SJCRH30 (cell line): Measurements from ENCODE around the gene TLE2. TPM values are rescaled to one million over a fixed set of nuclear protein-coding genes. Genes with fewer than 3 reads are reported as not detected.
"Not testable (repeated sequence)": the region's sequence is repeated elsewhere in the genome, so short reads cannot be mapped to it uniquely, and the experiment has no call there.

Experiments used
- DNase-seq, 2 experiments: peaks; one replicate each; pipeline ENCODE4 v3.0.0-alpha.2; 2015 to 2020
- H3K27ac ChIP-seq: fragments of 250-450 bp; sonication (Bioruptor Pico); 2 replicates; pipeline ENCODE4 v1.5.1; 2020; ENCODE audit warnings: mild to moderate bottlenecking, moderate library complexity
- H3K27me3 ChIP-seq: fragments of 250-450 bp; sonication (Bioruptor Pico); 2 replicates; pipeline ENCODE4 v1.5.1; 2020; ENCODE audit warnings: mild to moderate bottlenecking, moderate library complexity
- H3K36me3 ChIP-seq: fragments of 250-450 bp; sonication (Bioruptor Pico); 2 replicates; pipeline ENCODE4 v1.5.1; 2020; ENCODE audit warnings: mild to moderate bottlenecking, moderate library complexity
- H3K4me1 ChIP-seq: fragments of 250-450 bp; sonication (Bioruptor Pico); 2 replicates; pipeline ENCODE4 v1.5.1; 2020; ENCODE audit warnings: mild to moderate bottlenecking, moderate library complexity
- H3K4me3 ChIP-seq: fragments of 250-450 bp; sonication (Bioruptor Pico); 2 replicates; pipeline ENCODE4 v1.5.1; 2020; ENCODE audit warnings: mild to moderate bottlenecking, moderate library complexity
- H3K9me3 ChIP-seq: fragments of 250-450 bp; sonication (Bioruptor Pico); replicated peaks from 2 replicates; pipeline ENCODE4 v1.5.1; 2020; ENCODE audit warnings: mild to moderate bottlenecking, moderate library complexity
- total RNA-seq: library from RNA; depleted of rRNA; stranded (reverse); fragments of >200 nt; shearing (Covaris generic); gene quantifications from 2 replicates; pipeline ENCODE4 v1.2.3, GENCODE V29; 2014

Gene TLE2
- total RNA-seq, 1 experiment from 2014 or later, result 4.7 TPM

DNA sequence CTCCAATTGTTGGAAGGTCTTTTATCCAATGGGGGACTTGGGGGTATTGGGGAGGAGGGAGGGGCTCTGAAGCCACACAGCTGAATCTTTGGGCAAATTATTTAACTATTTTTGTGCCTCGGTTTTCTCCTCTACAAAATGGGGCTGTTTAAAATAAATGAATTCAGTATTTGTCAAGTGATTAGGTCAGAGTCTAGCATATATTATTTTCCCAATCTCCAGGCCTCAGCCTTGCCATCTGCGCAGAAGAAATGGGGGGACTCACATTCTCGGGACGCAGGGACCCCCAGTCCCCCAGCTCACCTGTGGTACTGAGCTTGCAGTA lies 31.7 kb upstream of the TLE2 start:
- no peak overlapping the region for H3K27ac ChIP-seq
- peaks cover 5% of the 10 kb centered on the region for H3K4me1 ChIP-seq
- no peaks in the 10 kb centered on the region for H3K9me3 ChIP-seq
- H3K36me3 ChIP-seq, result peaks cover 31% of the 10 kb centered on the region
- no peaks in the 10 kb centered on the region for H3K27me3 ChIP-seq
- peak overlapping the region; percentile 97 for H3K4me3 ChIP-seq
- no peak for DNase-seq

DNA sequence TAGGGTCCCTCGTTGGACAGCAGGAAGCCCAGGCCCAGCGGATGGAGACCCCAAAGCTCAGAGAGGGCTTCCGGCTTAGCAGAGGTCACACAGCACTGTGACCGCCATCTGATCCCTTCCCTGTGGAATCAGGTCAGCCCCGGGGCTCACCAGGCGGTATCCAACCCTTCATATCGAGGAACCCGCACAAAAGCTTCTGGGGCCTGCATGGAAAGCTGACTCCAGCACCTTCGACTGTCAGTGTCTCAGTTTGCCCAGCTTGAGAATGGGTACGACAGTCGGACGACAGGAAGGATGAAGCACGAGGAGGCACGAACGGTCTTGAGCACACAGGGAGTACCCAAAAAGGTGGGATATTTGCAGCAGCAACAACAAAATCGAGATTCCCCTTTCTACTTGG lies 30.6 kb upstream of the TLE2 start:
- Histone ChIP-seq H3K4me1 (no peaks in the 10 kb centered on the region; the same call in 1 of the 2 replicates), H3K9me3 (no peaks in the 10 kb centered on the region), H3K4me3 (no peak overlapping the region), H3K27ac (no peak overlapping the region), H3K27me3 (no peaks in the 10 kb centered on the region), H3K36me3 (peaks cover 42% of the 10 kb centered on the region)
- DNase-seq, result no peak

DNA sequence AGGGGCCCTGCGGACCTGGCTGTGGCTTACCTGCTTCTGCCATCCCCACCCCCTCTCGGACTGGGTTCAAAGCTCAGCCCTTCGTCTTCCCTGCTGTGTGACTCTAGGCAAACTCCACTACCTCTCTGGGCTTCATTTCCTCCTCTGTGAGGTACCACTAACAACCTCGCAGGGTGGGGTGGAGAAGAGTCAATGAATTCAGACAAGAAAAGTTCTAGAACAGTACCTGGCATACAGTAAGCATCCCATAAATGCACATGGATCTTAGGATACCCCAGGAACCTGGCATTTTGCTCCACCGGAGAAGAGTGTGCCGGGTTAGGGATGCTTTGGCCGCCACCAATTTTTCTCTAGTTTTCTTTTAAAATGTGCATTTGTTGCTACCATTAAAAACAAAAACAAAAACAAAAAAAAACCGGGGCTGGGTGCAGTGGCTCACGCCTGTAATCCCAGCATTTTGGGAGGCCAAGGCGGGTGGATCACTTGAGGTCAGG lies 29.8 kb upstream of the TLE2 start:
- no peak for DNase-seq
- no peak overlapping the region for H3K27ac ChIP-seq
- H3K27me3 ChIP-seq, result no peaks in the 10 kb centered on the region
- H3K36me3 ChIP-seq, result peaks cover 49% of the 10 kb centered on the region
- H3K9me3 ChIP-seq, result no peaks in the 10 kb centered on the region
- H3K4me3 ChIP-seq, result no peak overlapping the region
- H3K4me1 ChIP-seq, result no peaks in the 10 kb centered on the region; the same call in 1 of the 2 replicates

DNA sequence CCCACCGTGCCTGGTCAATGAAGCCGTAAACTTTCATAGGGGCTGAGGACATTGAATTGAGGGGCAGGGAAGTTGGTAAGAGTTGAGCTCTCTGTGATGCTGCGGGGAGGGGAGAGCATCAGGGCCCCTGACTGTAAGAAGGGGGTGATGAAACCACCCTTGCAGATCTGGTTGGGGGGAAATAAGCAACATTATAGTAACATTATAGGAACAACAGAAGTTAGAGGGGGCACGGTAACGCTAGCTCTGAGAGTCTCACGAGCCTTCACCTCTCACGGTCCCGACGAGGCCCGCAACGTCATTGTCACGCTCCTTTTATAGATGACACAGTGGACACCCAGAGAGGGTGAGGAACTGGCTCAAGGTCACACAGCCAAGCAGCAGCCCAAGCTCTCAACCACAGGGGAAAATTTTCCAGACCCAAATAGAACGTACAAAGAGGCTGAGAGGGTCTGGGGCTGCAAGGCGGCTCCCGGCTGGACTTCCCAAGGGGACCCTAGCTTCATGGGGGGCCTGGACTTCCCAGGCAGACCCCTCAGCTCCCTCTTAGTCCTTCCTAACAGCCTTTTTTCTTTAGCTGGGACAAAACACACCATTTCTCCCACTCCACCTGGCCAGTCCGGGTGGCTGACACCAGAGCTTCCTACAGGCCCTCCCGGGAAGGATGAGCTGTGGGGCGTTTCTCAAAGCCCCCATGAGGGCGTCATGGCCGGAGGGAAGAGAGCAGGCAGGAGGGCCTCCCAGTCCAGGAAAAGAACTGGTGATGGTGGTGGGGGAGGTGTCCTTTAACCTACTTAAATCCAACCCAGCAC lies 29.1 kb upstream of the TLE2 start:
- Histone ChIP-seq H3K27ac (no peak overlapping the region), H3K4me3 (no peak overlapping the region), H3K27me3 (no peaks in the 10 kb centered on the region), H3K36me3 (peaks cover 51% of the 10 kb centered on the region), H3K4me1 (no peaks in the 10 kb centered on the region; the same call in 1 of the 2 replicates), H3K9me3 (no peaks in the 10 kb centered on the region)
- no peak for DNase-seq

DNA sequence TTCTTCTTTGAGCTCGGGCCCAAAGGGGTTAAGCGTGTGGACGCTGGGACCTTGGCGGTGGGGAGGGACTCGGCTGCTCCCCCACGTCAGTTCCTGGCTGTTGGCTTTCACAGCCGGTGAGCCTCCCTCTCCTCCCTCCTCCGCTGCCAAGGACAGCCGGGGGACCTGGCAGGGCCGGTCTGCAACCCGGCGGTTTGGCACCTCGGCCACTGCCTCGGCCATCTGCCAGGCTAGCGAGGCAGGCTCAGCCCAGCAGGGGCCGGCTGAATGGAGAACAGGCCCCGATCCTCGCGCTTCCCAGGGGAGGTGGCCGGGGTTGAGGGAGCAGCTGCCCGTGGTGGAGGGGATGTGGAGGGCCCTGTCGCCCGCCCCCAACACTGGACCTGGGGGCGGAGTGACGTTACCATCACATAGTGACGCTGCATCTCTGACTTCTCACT lies 28.2 kb upstream of the TLE2 start:
- DNase-seq, result peak in 1 of 2 experiments; percentile 41
- H3K9me3 ChIP-seq, result no peaks in the 10 kb centered on the region
- no peaks in the 10 kb centered on the region for H3K27me3 ChIP-seq
- H3K4me1 ChIP-seq, result no peaks in the 10 kb centered on the region; the same call in 1 of the 2 replicates
- H3K4me3 ChIP-seq, result no peak overlapping the region
- H3K27ac ChIP-seq, result no peak overlapping the region
- H3K36me3 ChIP-seq, result peaks cover 55% of the 10 kb centered on the region

DNA sequence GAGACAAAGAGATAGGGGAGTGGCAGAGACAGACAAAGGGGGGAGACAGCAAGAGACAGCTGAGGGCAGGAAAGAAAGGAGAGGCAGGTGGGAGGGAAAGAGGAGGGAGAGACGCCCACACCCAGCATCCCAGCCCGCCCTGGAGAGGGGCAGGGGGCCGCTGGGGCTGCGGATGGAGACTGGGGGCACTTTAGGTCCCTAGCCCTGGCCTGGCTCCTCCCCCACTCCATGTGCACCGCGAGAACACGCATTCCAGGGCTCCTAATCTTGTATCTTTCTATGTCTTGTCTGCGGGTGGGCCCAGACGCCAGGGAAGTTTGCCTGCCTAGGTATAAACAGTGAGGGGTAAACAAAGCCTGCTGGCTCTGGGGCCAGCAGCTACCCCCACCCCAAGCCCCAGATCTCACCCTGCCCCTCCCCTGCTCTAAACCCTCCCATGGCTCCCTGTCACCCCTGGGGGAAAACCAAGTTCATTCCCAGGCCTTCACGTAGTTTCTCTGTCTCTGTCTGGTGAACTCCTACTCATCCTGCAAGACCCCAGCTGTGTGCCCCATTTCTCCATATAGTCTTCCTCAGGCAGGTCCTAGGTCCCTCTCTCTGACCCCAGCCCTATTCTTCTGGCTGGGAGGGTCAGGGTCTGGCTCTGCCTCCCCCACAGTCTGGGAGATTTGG lies 27.5 kb upstream of the TLE2 start:
- Histone ChIP-seq H3K4me1 (no peaks in the 10 kb centered on the region; the same call in 1 of the 2 replicates), H3K4me3 (no peak overlapping the region), H3K27ac (no peak overlapping the region), H3K36me3 (peaks cover 55% of the 10 kb centered on the region), H3K27me3 (no peaks in the 10 kb centered on the region), H3K9me3 (no peaks in the 10 kb centered on the region)
- DNase-seq, result peak; percentile 42 to 48

DNA sequence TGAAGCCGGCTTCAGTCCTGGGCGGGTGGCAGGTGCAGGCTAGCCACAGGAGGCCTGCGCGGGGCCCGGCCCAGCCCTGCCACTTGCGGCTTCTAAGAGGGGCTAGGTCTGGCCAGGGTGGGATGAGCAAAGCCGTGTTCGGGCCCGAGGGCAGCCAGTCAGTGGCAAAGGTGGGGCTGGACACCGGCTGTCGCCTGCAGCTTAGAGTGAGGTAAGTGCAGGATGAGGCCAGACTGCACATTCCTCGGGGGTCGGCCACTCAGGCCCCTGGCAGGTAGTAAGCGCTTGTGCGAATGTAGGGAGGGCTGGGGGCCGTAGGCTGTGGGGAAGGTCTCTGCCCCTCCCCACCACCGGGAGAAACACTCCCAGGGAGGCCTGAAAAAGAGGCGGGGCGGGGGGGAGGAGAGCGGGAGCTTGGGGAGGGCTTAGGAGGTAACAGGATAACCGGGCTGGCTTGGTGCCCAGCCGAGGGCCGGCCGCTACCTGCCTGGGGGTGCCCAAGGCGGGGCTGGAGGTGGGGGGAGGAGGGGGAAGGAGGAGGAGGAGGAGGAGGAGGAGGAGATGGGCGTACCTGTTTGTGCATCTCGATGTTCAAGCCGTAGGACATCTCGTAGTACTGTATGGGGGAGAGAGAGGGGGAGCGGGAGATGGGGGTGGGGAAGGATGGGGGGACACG lies 26.8 kb upstream of the TLE2 start:
- H3K4me3 ChIP-seq, result no peak overlapping the region
- peak; percentile 55 to 62 for DNase-seq
- no peaks in the 10 kb centered on the region; the same call in 1 of the 2 replicates for H3K4me1 ChIP-seq
- H3K9me3 ChIP-seq, result no peaks in the 10 kb centered on the region
- no peak overlapping the region for H3K27ac ChIP-seq
- no peaks in the 10 kb centered on the region for H3K27me3 ChIP-seq
- H3K36me3 ChIP-seq, result peaks cover 55% of the 10 kb centered on the region

DNA sequence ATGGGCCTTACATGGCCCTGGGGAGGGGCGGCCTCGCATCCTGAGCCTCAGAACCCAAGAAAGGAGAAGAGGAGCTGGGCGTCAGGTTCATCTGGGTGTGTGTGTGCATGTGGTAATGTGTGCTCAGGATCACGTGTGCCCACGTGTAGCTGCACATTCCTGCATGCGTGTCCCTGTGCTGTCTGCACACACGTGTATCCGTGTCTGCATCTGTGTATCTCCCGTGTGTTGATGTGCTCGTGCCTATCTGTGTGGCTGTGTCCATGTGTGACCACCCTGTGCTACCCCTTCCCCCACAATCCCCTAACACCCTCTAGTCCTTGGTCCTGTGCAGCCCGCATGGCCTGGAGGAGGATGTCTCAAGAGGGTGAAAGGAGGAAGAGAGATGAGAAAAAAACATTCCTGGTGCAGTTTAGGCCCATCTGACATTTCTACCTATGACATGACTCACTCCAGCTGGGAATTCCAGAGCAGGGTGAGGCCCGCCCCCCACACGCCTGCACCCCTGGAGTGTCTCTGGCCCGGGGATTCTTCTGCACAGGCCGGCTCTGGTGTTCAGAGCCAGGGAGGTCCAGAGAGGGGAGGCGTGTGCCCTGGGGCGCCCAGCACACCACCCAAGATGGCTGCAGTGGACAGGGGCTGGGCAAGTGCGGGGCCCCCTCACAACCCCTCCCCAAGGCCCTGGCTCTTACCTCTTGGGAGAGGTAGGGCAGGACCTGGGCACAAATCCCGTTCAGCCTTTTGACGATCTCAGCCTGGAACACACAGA lies 26.1 kb upstream of the TLE2 start:
- Histone ChIP-seq H3K27ac (no peak overlapping the region), H3K27me3 (no peaks in the 10 kb centered on the region), H3K36me3 (peaks cover 52% of the 10 kb centered on the region), H3K4me3 (no peak overlapping the region), H3K4me1 (no peaks in the 10 kb centered on the region; the same call in 1 of the 2 replicates), H3K9me3 (no peaks in the 10 kb centered on the region)
- DNase-seq, result no peak

DNA sequence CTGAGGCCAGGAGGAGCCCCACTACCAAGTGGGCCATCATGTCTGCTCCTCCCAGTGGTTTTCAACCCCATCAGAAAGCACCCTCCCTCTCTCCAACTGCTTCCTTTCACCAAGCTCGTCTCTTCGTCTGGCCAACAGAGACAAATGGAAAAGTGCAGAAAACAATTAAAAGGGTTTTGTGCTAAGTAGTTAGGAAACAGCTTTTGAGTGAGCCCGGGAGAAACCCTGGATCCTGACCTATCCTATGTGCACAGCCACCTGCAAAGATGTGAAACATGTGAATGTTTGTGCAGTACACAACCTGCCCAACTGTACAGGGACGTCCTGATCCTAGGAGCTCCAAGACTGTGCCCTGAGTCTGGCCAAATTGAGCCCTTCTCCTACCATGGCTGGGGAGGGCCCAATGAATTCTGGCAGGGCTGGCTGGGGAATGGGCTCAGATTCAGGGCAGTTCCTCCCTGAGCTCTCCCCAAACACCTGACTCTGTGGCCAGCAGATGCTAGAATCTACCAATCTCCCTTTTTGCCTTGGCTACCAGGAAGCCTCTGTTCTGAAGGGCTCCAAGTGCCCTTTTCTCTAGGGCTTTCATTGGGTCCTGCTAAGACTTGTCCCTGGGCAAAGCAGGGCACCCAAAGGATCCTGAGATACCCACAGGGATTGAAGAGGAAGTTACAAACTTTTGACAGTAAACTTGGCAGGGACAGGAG lies 25.3 kb upstream of the TLE2 start:
- peaks cover 46% of the 10 kb centered on the region for H3K36me3 ChIP-seq
- H3K9me3 ChIP-seq, result no peaks in the 10 kb centered on the region
- no peaks in the 10 kb centered on the region for H3K27me3 ChIP-seq
- H3K4me3 ChIP-seq, result no peak overlapping the region
- no peak for DNase-seq
- no peaks in the 10 kb centered on the region; the same call in 1 of the 2 replicates for H3K4me1 ChIP-seq
- no peak overlapping the region for H3K27ac ChIP-seq

DNA sequence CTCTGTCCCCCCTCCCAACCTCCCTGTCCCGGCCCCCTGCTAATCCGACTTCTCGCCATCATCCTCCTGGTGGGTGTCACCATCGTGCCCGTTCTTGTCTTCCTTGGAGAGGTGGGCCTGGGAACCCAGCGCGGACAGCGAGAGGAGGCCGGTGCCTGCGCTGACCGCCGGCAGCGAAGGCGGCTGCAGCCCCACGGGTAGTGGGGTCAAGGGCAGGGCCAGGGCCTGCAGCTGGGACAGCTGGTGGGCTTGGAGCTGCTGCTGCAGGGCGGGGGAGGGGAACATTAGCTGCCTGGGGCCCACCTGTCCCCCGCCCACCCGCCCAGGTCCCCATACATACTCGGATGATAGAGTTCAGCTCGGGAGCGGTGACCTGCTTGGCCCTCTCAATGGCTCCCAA lies 24.7 kb upstream of the TLE2 start:
- no peaks in the 10 kb centered on the region; the same call in 1 of the 2 replicates for H3K4me1 ChIP-seq
- H3K36me3 ChIP-seq, result peaks cover 41% of the 10 kb centered on the region
- no peak for DNase-seq

DNA sequence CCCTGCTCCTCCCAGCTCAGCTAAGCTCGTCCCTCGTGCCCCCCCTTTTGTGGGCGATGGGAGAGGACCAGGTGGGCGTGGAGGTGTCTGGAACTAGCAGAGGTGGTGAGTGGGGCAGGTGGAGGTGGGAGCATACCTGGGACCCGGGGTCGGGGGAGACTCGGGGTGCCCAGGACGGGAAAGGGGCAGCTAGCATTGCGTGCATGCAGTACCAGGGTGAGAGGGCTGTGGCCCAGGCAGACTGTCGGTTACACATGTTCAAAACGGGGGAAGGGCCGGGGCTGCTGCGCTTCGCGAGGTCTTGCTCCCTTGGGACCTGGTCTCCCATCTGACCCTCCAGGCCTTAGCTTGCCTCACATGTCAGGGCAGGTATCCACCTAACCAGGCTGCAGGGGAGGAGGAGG lies 24.1 kb upstream of the TLE2 start:
- Histone ChIP-seq H3K4me1 (no peaks in the 10 kb centered on the region; the same call in 1 of the 2 replicates), H3K27me3 (no peaks in the 10 kb centered on the region), H3K27ac (no peak overlapping the region), H3K36me3 (peaks cover 37% of the 10 kb centered on the region), H3K4me3 (no peak overlapping the region), H3K9me3 (no peaks in the 10 kb centered on the region)
- DNase-seq, result no peak

More for the DNA sequence above, 24.7 kb upstream of the TLE2 start:
- Histone ChIP-seq H3K27ac (no peak overlapping the region), H3K27me3 (no peaks in the 10 kb centered on the region), H3K9me3 (no peaks in the 10 kb centered on the region), H3K4me3 (no peak overlapping the region)

DNA sequence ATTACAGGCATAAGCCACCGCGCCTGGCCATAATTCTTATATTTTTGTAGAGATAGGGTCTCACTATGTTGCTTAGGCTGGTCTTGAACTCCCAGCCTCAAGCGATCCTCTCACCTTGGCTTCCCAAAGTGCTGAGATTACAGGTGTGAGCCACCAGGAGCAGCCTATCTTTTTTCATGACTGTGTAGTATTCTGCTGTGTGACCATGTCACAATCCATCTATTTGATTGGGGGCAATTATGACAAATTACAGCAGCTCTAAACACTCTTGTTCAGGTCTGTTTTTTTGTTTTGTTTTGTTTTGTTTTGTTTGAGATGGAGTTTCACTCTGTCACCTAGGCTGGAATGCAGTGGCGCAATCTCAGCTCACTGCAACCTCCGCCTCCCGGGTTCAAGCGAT lies 20.9 kb upstream of the TLE2 start:
- not testable (repeated sequence) for H3K4me1 ChIP-seq, DNase-seq, H3K4me3 ChIP-seq, H3K9me3 ChIP-seq, H3K27ac ChIP-seq
- Histone ChIP-seq H3K27me3 (peaks cover 16% of the 10 kb centered on the region), H3K36me3 (peaks cover 17% of the 10 kb centered on the region)

DNA sequence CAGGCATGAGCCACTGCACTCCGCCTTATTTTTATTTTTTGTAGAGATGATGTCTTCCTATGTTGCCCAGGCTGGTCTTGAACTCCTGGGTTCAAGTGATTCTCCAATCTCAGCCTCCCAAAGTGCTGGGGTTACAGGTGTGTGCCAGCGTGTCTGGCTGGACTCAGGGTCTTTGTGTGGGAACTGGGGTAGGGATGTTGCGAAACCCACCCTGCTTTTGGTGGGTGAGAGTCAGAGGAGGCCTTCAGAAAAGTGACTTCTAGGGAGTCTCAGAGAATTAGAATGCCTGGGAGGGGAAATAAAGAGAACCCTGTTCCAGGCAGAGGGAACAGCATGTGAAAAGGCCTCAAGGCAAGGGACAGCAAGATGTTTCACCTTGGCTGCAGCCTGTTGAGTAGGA lies 20.0 kb upstream of the TLE2 start:
- Histone ChIP-seq H3K27ac (no peak overlapping the region), H3K36me3 (peaks cover 7% of the 10 kb centered on the region), H3K9me3 (no peaks in the 10 kb centered on the region), H3K4me3 (no peak overlapping the region), H3K27me3 (peaks cover 22% of the 10 kb centered on the region), H3K4me1 (peaks cover 6% of the 10 kb centered on the region; the same call in 1 of the 2 replicates)
- DNase-seq, result no peak

DNA sequence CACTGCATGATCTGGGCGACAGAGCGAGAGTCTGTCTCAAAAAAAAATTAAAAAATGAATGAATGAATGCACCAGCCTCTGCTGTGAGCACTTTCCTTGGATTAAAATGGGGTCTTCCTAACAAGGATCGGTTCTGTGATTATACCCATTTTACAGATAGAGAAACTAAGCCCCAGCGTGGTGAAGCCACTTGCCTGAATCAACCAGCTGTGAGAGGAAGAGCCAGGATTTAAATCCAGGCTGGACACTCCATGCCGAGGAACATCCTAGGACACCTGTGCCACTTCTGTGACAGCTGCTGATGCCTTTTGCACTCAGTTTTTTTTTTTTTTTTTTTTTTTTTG lies 19.1 kb upstream of the TLE2 start:
- peak in 1 of 2 experiments; percentile 50 for DNase-seq
- Histone ChIP-seq H3K9me3 (no peaks in the 10 kb centered on the region), H3K4me3 (no peak overlapping the region), H3K4me1 (peaks cover 6% of the 10 kb centered on the region; the same call in 1 of the 2 replicates), H3K27me3 (peaks cover 22% of the 10 kb centered on the region), H3K27ac (no peak overlapping the region), H3K36me3 (peaks cover 4% of the 10 kb centered on the region; the same call in 1 of the 2 replicates)
